Peyer's patch (tissue), 4 donors: Measurements from ENCODE around the gene GNB1L.

Experiments used
- CTCF ChIP-seq, 6 experiments: fragments of 450-650 bp in 4 of 6; fragments of 200-600 bp in 2 of 6; sonication (generic) in 1 of 6; IDR thresholded peaks; one replicate each; pipeline ENCODE4 v1.5.1; 2017 to 2019; ENCODE audit warnings: antibody characterized with exemption in 6 of 6, mild to moderate bottlenecking in 3 of 6, moderate library complexity in 1 of 6
- POLR2A ChIP-seq, 2 donors: fragments of 450-650 bp; IDR thresholded peaks; one replicate each; pipeline ENCODE4 v1.5.1; 2017; ENCODE audit warnings: antibody characterized with exemption in 2 of 2, mild to moderate bottlenecking in 2 of 2, moderate library complexity in 2 of 2

DNA sequence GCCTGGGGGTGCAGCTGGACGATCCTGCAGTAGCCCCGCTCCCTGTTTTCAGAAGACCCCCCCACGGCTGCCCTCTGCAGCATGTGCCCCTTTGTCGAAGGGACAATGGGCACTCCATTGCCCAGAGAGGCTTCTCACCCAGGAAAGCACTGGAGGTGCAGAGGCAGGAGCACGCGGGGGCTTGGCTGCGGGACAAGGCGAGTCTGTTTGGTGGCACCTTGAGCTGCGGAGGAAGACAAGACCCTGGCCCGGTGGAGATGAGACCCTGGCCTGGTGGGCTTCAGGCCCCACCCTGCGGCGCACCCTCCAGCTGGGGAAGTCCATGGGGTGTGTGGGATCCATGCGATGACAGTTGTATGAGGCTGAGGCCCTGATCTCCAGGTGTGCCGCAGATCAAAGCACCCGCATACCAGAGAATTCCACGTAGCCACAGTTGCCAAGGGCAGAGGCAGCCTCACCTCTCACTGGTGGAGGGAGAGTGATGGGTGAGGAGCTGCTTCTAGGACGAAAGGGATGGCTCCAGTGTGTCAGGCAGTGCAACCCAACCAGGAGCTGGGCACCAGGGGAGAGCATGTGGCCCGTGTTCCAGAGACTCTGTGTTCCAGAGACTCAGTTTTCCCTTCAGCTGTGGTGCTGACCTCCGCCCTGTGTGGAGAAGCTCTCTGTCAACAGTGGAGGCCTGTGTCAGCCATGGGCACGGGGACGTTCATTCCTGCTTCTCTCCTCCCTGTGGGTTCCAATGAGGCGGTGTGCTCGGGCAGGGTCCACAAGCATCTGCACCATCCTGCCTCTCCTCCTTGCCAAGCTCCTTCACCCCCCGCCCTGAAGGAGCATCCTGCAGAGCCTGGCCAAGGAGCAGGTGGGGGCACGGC, 84.1 kb downstream of the GNB1L start:
- TF ChIP-seq CTCF (IDR thresholded peaks at IDR 0.05): no peak
- no peak for TF ChIP-seq POLR2A (IDR thresholded peaks at IDR 0.05)
